C4-2B (cell line): ENCODE results near the gene IER5.
"Not testable (repeated sequence)": the region's sequence is repeated elsewhere in the genome, so short reads cannot be mapped to it uniquely, and the experiment has no call there.

Source experiments
- H3K27ac ChIP-seq: fragments of 450-650 bp; 2 replicates; pipeline ENCODE4 v1.5.1; 2017
- ZFX ChIP-seq: fragments of 450-650 bp; IDR thresholded peaks from 2 replicates; pipeline ENCODE4 v1.6.1; 2017
- TF ChIP-seq, protein P1 (sequence below): fragments of 450-650 bp; conservative IDR thresholded peaks from 2 replicates; pipeline ENCODE4 v1.5.1; 2017; ENCODE audit warnings: mild to moderate bottlenecking

The IER5 gene

DNA sequence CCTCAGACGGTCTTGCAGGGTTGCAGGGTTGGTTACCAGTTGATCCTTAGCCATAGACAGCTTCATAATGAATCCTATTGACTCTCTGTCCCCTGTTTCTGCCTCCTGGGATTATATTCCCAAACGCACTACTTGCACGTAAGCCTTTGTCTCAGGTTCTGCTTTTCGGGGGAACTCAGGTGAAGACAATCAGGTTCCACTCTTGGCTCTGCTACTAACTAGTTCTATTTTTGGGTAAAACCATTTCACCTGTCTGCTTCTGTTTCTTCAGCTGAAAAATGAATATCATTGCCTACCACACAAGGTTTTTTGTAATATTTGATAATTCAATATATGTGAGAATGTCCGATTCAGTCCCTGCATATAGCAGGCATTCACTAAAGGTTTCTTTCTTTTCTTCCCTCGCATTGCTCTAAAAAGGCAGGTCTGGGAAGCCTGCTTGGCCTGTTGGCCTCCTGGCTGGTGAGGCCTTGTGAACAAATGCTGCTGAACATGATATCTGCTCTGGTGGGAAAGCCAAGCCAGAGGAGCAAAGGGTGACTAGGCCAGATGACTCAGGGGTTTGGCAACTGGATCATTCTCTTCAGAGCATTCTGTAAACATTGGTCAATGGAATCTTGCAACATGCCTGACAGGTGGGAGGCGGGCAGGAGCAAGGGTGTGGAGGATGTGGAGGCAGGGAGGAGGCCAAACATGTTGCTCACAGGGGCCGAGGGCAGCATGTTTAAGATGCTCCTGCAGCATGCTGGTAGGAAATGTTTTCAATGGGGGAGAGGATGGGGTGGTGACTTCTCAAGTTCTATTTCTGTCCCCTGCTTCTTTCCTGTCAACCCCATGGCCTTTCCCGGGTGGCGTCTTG is 23.8 kb downstream of the IER5 start:
- H3K27ac ChIP-seq: no peak overlapping the region; the same call in 1 of the 2 replicates
- TF ChIP-seq, protein P1, sequence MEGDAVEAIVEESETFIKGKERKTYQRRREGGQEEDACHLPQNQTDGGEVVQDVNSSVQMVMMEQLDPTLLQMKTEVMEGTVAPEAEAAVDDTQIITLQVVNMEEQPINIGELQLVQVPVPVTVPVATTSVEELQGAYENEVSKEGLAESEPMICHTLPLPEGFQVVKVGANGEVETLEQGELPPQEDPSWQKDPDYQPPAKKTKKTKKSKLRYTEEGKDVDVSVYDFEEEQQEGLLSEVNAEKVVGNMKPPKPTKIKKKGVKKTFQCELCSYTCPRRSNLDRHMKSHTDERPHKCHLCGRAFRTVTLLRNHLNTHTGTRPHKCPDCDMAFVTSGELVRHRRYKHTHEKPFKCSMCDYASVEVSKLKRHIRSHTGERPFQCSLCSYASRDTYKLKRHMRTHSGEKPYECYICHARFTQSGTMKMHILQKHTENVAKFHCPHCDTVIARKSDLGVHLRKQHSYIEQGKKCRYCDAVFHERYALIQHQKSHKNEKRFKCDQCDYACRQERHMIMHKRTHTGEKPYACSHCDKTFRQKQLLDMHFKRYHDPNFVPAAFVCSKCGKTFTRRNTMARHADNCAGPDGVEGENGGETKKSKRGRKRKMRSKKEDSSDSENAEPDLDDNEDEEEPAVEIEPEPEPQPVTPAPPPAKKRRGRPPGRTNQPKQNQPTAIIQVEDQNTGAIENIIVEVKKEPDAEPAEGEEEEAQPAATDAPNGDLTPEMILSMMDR: no peak
- TF ChIP-seq ZFX: no peak

DNA sequence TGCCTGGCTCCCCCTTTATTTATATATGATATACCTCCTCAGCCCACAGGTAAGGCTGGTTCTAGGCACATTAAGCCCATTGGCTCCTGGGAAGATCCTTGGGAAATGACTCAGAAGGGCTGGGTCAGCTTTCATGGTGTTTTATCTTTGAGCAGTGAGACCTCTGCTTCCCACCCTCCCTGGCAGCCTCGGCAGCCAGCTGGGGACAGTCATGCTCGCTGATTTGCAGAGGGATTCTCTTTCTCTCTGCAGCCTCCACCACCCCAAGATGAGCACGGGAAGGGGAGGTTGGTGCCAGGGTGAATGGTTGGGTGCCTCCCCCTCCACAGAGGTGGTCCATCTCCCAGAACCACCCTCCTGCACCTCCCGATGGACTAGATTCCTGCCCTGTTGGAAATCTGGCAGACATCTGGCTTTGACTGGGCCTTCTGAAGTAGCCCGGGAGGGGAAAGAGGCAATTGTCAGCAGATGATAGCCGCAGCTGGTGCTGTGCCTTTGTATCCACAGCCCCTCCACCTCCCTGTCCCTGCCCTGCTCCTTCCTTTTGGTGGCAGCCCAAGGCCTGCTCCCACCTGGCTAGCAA is 24.6 kb downstream of the IER5 start:
- TF ChIP-seq ZFX: no peak
- TF ChIP-seq, protein P1: no peak
- H3K27ac ChIP-seq: peak overlapping the region; percentile 5; the same call in 1 of the 2 replicates

GRCh38 chr1:181114574-181115367 is 26.3 kb downstream of the IER5 start:
- TF ChIP-seq, protein P1: no peak
- TF ChIP-seq ZFX: no peak
- H3K27ac ChIP-seq: no peak overlapping the region

DNA sequence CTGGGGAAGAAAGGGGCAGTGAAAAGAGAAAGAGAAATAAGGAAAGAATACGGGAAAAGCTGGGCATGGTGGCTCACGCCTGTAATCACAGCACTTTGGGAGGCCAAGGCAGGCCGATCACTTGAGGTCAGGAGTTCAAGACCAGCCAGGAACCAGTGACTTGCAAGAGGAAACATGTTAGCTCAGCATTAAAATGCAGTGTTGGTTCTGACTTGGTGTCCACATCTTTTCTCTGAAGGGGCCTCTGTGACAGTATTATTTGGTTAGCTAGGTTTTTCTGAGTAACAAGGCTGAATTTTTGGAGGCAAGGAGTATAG is 26.8 kb downstream of the IER5 start:
- TF ChIP-seq, protein P1: no peak
- TF ChIP-seq ZFX: no peak
- no peak overlapping the region for H3K27ac ChIP-seq

- not testable (repeated sequence) for H3K27ac ChIP-seq
These were observed 27.5 kb downstream of the IER5 start for GRCh38 chr1:181115971-181116370.

- TF ChIP-seq, protein P1: no peak
- no peak for TF ChIP-seq ZFX
- H3K27ac ChIP-seq: peak overlapping the region; percentile 38
These were observed 28.4 kb downstream of the IER5 start for GRCh38 chr1:181116819-181117390.

GRCh38 chr1:181117648-181118449 is 29.3 kb downstream of the IER5 start:
- peak overlapping the region; percentile 38 for H3K27ac ChIP-seq
- TF ChIP-seq, protein P1: no peak
- TF ChIP-seq ZFX: no peak
